GM12872 (cell line): ENCODE measurements around the gene GNG7.

Experiments
- CTCF ChIP-seq: IDR thresholded peaks from 3 replicates; pipeline ENCODE4 v1.5.1; 2011; ENCODE audit warnings: low read depth, mild to moderate bottlenecking, low read length, moderate library complexity; ENCODE audit not compliant: insufficient read depth

Gene GNG7

GRCh38 chr19:2726160-2726855 lies 23.8 kb upstream of the GNG7 start:
- no peak for TF ChIP-seq CTCF

- TF ChIP-seq CTCF, result peak; percentile 40; the same call in 1 of the 3 replicates
Measured at GRCh38 chr19:2724148-2724557, 21.7 kb upstream of the GNG7 start.

- TF ChIP-seq CTCF, result no peak
Measured at GRCh38 chr19:2723747-2724146, 21.3 kb upstream of the GNG7 start.

- TF ChIP-seq CTCF, result no peak
Measured at GRCh38 chr19:2723345-2723715, 20.8 kb upstream of the GNG7 start.

GRCh38 chr19:2722541-2723344 lies 20.2 kb upstream of the GNG7 start:
- TF ChIP-seq CTCF, result no peak

GRCh38 chr19:2721570-2722540 lies 19.4 kb upstream of the GNG7 start:
- no peak for TF ChIP-seq CTCF
